A549 (cell line): ENCODE results near the gene OCIAD1.
"Not testable (repeated sequence)": the region's sequence is repeated elsewhere in the genome, so short reads cannot be mapped to it uniquely, and the experiment has no call there.

Experiments used
- CTCF ChIP-seq: fragments of >200 bp; sonication (Bioruptor Twin); formaldehyde crosslinking; IDR thresholded peaks from 3 replicates; pipeline ENCODE4 v1.5.1; 2016
- MYC ChIP-seq: IDR thresholded peaks from 2 replicates; pipeline ENCODE4 v1.6.1; 2012; ENCODE audit warnings: mild to moderate bottlenecking, inconsistent platforms, low read length, improper control_type of control experiment, borderline replicate concordance
- POLR2A ChIP-seq: IDR thresholded peaks from 2 replicates; pipeline ENCODE4 v1.6.1; 2012; ENCODE audit warnings: mild to moderate bottlenecking, low read length
- TF ChIP-seq, protein P1 (sequence below): fragments of 200-600 bp; sonication (generic); IDR thresholded peaks from 2 replicates; pipeline ENCODE4 v1.6.1; 2016; ENCODE audit warnings: antibody characterized with exemption, mild to moderate bottlenecking, moderate library complexity

DNA sequence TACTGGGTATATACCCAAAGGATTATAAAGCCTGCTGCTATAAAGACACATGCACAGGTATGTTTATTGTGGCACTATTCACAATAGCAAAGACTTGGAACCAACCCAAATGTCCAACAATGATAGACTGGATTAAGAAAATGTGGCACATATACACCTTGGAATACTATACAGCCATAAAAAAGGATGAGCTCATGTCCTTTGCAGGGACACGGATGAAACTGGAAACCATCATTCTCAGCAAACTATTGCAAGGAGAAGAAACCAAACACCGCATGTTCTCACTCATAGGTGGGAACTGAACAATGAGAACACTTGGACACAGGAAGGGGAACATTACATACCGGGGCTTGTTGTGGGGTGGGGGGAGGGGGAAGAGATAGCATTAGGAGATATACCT, 58.9 kb downstream of the OCIAD1 start:
- TF ChIP-seq, protein P1, sequence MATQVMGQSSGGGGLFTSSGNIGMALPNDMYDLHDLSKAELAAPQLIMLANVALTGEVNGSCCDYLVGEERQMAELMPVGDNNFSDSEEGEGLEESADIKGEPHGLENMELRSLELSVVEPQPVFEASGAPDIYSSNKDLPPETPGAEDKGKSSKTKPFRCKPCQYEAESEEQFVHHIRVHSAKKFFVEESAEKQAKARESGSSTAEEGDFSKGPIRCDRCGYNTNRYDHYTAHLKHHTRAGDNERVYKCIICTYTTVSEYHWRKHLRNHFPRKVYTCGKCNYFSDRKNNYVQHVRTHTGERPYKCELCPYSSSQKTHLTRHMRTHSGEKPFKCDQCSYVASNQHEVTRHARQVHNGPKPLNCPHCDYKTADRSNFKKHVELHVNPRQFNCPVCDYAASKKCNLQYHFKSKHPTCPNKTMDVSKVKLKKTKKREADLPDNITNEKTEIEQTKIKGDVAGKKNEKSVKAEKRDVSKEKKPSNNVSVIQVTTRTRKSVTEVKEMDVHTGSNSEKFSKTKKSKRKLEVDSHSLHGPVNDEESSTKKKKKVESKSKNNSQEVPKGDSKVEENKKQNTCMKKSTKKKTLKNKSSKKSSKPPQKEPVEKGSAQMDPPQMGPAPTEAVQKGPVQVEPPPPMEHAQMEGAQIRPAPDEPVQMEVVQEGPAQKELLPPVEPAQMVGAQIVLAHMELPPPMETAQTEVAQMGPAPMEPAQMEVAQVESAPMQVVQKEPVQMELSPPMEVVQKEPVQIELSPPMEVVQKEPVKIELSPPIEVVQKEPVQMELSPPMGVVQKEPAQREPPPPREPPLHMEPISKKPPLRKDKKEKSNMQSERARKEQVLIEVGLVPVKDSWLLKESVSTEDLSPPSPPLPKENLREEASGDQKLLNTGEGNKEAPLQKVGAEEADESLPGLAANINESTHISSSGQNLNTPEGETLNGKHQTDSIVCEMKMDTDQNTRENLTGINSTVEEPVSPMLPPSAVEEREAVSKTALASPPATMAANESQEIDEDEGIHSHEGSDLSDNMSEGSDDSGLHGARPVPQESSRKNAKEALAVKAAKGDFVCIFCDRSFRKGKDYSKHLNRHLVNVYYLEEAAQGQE, result not testable (repeated sequence)
- not testable (repeated sequence) for TF ChIP-seq POLR2A, CTCF, MYC
